AG10803 (cell line): ENCODE results near the gene AP2B1.

Experiments used
- DNase-seq: peaks from one replicate; pipeline ENCODE4 v3.0.0; 2010; ENCODE audit warnings: low read depth
- H3K4me3 ChIP-seq: 2 replicates; pipeline ENCODE4 v1.5.1; 2011; ENCODE audit warnings: mild to moderate bottlenecking, low read length, control low read depth
- CTCF ChIP-seq: conservative IDR thresholded peaks from 2 replicates; pipeline ENCODE4 v1.5.1; 2011; ENCODE audit warnings: mild to moderate bottlenecking, low read length, control low read depth, inconsistent platforms

Gene AP2B1

DNA sequence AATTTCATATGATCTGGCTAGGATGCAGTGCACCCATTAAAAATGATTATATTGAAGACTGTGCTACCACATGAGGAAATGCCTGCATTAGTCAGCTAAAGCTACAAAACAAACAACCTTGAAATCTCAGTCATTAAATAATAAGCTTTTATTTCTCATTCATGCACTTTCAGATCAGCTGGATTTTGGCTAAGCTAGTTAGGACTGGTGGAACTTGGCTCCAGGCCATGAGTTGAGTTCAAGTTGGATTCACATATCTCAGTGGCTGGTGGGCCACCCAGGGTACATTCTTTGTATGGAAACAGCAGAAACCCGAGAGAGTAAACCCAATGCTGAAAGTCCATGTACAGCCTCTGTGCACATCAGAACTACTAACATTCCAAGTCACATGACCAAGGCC lies 43.3 kb upstream of the AP2B1 start:
- TF ChIP-seq CTCF: no peak
- DNase-seq: no peak
- H3K4me3 ChIP-seq: no peak overlapping the region

- no peak for TF ChIP-seq CTCF
Observed at GRCh38 chr17:35545150-35545549, 42.0 kb upstream of the AP2B1 start.

GRCh38 chr17:35546487-35546886 lies 40.6 kb upstream of the AP2B1 start:
- H3K4me3 ChIP-seq: no peak overlapping the region
- DNase-seq: no peak
- TF ChIP-seq CTCF: no peak

More at GRCh38 chr17:35545150-35545549, 42.0 kb upstream of the AP2B1 start:
- no peak overlapping the region for H3K4me3 ChIP-seq
- DNase-seq: no peak

GRCh38 chr17:35548208-35548810 lies 38.8 kb upstream of the AP2B1 start:
- no peak for DNase-seq
- H3K4me3 ChIP-seq: no peak overlapping the region
- TF ChIP-seq CTCF: no peak

DNA sequence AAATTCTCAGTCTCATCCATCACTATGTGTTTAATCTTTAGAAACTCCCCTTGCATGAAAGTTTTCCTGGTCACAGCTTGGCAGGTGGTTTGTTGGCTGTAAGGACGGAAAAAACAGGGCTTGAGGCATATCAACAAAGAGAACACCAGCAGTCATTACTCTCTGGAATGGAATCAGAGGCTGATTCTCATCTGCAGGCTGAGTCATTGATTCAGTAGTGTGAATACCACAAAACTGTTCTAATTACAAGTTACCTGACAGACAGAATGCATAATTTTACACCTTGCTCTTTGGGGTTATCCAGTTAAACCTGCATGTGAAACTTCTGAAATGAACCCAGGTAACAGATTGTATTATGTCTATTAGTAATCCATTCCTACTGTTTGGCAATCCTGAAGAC lies 38.1 kb upstream of the AP2B1 start:
- TF ChIP-seq CTCF: no peak
- H3K4me3 ChIP-seq: no peak overlapping the region
- no peak for DNase-seq

DNA sequence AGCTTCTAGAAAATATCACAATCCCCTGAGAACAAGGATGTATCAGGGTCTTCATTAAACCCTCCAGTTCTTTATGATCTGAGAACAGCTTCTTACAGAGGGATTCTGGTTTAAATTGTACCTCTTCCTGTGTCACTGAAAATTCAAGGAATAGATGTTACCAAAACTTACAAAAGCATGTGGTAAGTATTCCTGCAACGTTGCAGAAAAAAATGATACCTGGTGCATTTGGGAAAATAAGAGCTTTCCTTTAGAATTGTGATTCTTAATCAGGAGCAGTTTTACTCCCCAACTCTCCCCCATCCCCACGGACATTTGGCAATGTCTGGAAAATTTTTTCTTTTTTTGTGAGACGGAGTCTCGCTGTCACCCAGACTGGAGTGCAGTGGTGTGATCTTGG lies 33.8 kb upstream of the AP2B1 start:
- no peak for TF ChIP-seq CTCF
- no peak overlapping the region for H3K4me3 ChIP-seq
- no peak for DNase-seq

GRCh38 chr17:35554668-35555067 lies 32.5 kb upstream of the AP2B1 start:
- no peak for TF ChIP-seq CTCF
- H3K4me3 ChIP-seq: no peak overlapping the region
- no peak for DNase-seq
